ENCODE measurements around the gene NKX2-4.
"Not testable (repeated sequence)": the region's sequence is repeated elsewhere in the genome, so short reads cannot be mapped to it uniquely, and the experiment has no call there.

The NKX2-4 gene

DNA sequence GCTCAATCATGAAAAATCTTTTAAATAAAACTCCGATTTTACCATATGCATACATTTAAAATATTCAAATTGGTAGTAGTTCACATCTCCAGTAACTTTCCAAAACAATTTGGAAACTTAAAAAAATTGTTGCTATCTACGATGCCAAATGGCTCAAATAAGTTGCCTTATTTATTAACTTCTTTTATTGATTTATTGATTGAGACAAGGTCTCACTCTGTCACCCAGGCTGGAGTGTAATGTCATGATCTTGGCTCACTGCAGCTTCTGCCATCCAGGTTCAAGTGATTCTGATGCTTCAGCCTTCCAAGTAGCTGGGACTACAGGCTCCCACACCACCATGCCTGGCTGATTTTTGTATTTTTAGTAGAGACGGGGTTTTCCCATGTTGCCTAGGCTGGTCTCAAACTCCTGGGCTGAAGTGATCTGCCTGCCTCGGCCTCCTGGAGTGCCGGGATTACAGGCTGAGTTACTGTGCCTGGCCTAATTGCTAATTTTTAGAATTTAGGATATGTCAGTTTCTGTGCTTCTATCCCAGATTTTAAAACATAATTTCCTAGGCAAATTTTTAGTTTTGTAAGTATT, 12.9 kb downstream of the NKX2-4 start:
- Histone ChIP-seq H3K4me3 (ENCODE audit: low read length in 2 of 2) (no peak overlapping the region), H3K9me3 (ENCODE audit: control insufficient read depth in 2 of 2, low read length in 2 of 2) (no peaks in the 10 kb centered on the region), H3K4me1 (ENCODE audit: control insufficient read depth, insufficient read depth, low read length) (no peaks in the 10 kb centered on the region), H3K9ac (ENCODE audit: low read length in 2 of 2) (no peak overlapping the region), H3K36me3 (ENCODE audit: control insufficient read depth in 2 of 2, insufficient read depth in 2 of 2, low read length in 2 of 2) (peaks cover 9 to 46% of the 10 kb centered on the region in 2 donors), H3K27me3 (ENCODE audit: control insufficient read depth in 1 of 2, insufficient read depth in 2 of 2, low read length in 2 of 2) (no peaks in the 10 kb centered on the region), H3K27ac (ENCODE audit: low read length) (no peak overlapping the region)

DNA sequence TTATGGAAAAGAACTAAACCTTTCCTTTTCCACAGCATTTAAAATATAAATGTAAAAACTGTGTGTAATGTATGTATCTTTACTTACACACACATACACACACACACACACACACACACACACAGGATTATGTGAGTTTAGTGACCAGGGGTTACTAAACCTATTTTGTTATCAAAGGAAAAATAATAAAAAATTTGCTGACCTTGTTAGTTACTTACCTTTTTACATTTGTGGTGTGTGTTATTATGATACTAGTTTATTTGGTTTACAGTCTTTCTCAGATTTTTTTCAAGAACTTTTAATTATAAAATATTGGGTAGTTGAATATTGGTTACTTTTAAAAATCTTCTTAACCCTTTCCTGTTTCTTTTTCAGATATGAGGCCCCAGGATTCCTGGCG, 15.7 kb downstream of the NKX2-4 start:
- peaks cover 8 to 26% of the 10 kb centered on the region in 2 donors for H3K36me3 ChIP-seq (ENCODE audit: control insufficient read depth in 2 of 2, insufficient read depth in 2 of 2, low read length in 2 of 2)
- no peak overlapping the region for H3K4me3 ChIP-seq (ENCODE audit: low read length in 2 of 2)
- H3K27me3 ChIP-seq (ENCODE audit: control insufficient read depth in 1 of 2, insufficient read depth in 2 of 2, low read length in 2 of 2), result no peaks in the 10 kb centered on the region
- H3K9ac ChIP-seq (ENCODE audit: low read length in 2 of 2), result no peak overlapping the region
- H3K27ac ChIP-seq (ENCODE audit: low read length), result no peak overlapping the region
- H3K9me3 ChIP-seq (ENCODE audit: control insufficient read depth in 2 of 2, low read length in 2 of 2), result no peaks in the 10 kb centered on the region
- H3K4me1 ChIP-seq (ENCODE audit: control insufficient read depth, insufficient read depth, low read length), result no peaks in the 10 kb centered on the region

GRCh38 chr20:21380711-21381110, 16.6 kb downstream of the NKX2-4 start:
- H3K27me3 ChIP-seq (ENCODE audit: control insufficient read depth in 1 of 2, insufficient read depth in 2 of 2, low read length in 2 of 2), result no peaks in the 10 kb centered on the region
- H3K4me1 ChIP-seq (ENCODE audit: control insufficient read depth, insufficient read depth, low read length), result no peaks in the 10 kb centered on the region
- no peaks in the 10 kb centered on the region for H3K9me3 ChIP-seq (ENCODE audit: control insufficient read depth in 2 of 2, low read length in 2 of 2)
- H3K4me3 ChIP-seq (ENCODE audit: low read length in 2 of 2), result no peak overlapping the region
- peaks cover 6 to 18% of the 10 kb centered on the region in 2 donors for H3K36me3 ChIP-seq (ENCODE audit: control insufficient read depth in 2 of 2, insufficient read depth in 2 of 2, low read length in 2 of 2)
- no peak overlapping the region for H3K27ac ChIP-seq (ENCODE audit: low read length)
- no peak overlapping the region for H3K9ac ChIP-seq (ENCODE audit: low read length in 2 of 2)

GRCh38 chr20:21378259-21378658, 19.1 kb downstream of the NKX2-4 start:
- H3K9me3 ChIP-seq (ENCODE audit: control insufficient read depth in 2 of 2, low read length in 2 of 2), result no peaks in the 10 kb centered on the region
- H3K27ac ChIP-seq (ENCODE audit: low read length), result no peak overlapping the region
- no peaks in the 10 kb centered on the region for H3K27me3 ChIP-seq (ENCODE audit: control insufficient read depth in 1 of 2, insufficient read depth in 2 of 2, low read length in 2 of 2)
- peaks cover 6 to 14% of the 10 kb centered on the region in 2 donors for H3K36me3 ChIP-seq (ENCODE audit: control insufficient read depth in 2 of 2, insufficient read depth in 2 of 2, low read length in 2 of 2)
- H3K9ac ChIP-seq (ENCODE audit: low read length in 2 of 2), result no peak overlapping the region
- H3K4me1 ChIP-seq (ENCODE audit: control insufficient read depth, insufficient read depth, low read length), result no peaks in the 10 kb centered on the region
- no peak overlapping the region for H3K4me3 ChIP-seq (ENCODE audit: low read length in 2 of 2)

GRCh38 chr20:21377701-21378100, 19.6 kb downstream of the NKX2-4 start:
- Histone ChIP-seq H3K27me3 (ENCODE audit: control insufficient read depth in 1 of 2, insufficient read depth in 2 of 2, low read length in 2 of 2) (no peaks in the 10 kb centered on the region), H3K4me3 (ENCODE audit: low read length in 2 of 2) (no peak overlapping the region), H3K27ac (ENCODE audit: low read length) (no peak overlapping the region), H3K36me3 (ENCODE audit: control insufficient read depth in 2 of 2, insufficient read depth in 2 of 2, low read length in 2 of 2) (peaks cover 6 to 11% of the 10 kb centered on the region in 2 donors), H3K4me1 (ENCODE audit: control insufficient read depth, insufficient read depth, low read length) (no peaks in the 10 kb centered on the region), H3K9ac (ENCODE audit: low read length in 2 of 2) (no peak overlapping the region), H3K9me3 (ENCODE audit: control insufficient read depth in 2 of 2, low read length in 2 of 2) (no peaks in the 10 kb centered on the region)

DNA sequence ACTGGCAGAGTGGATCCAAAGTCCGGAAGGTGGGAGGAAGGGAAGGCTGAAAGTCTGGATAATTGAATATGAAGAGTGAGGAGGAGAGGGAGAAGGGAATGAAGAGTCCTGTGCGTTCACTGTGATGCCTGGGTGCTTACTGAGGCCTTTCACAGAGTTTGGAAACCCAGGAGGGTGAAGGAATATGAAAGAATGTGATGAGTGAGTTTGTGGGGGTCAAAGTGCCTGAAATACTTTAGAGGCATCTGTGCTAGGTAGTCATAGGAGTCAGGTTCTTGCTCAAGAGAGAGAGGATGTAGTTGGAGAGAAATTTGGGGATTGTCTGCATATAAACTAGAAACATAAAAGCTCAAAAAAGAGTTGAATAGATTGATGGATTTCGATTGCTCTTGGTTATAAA, 20.7 kb downstream of the NKX2-4 start:
- no peaks in the 10 kb centered on the region for H3K4me1 ChIP-seq (ENCODE audit: control insufficient read depth, insufficient read depth, low read length)

GRCh38 chr20:21373436-21373835, 23.9 kb downstream of the NKX2-4 start:
- Histone ChIP-seq H3K4me1 (ENCODE audit: control insufficient read depth, insufficient read depth, low read length) (no peaks in the 10 kb centered on the region), H3K27me3 (ENCODE audit: control insufficient read depth in 1 of 2, insufficient read depth in 2 of 2, low read length in 2 of 2) (no peaks in the 10 kb centered on the region), H3K36me3 (ENCODE audit: control insufficient read depth in 2 of 2, insufficient read depth in 2 of 2, low read length in 2 of 2) (peaks cover 8 to 17% of the 10 kb centered on the region in 2 donors), H3K4me3 (ENCODE audit: low read length in 2 of 2) (no peak overlapping the region), H3K9me3 (ENCODE audit: control insufficient read depth in 2 of 2, low read length in 2 of 2) (no peaks in the 10 kb centered on the region), H3K9ac (ENCODE audit: low read length in 2 of 2) (no peak overlapping the region), H3K27ac (ENCODE audit: low read length) (no peak overlapping the region)

More for the DNA sequence above, 20.7 kb downstream of the NKX2-4 start:
- no peak overlapping the region for H3K9ac ChIP-seq (ENCODE audit: low read length in 2 of 2)
- H3K9me3 ChIP-seq (ENCODE audit: control insufficient read depth in 2 of 2, low read length in 2 of 2), result no peaks in the 10 kb centered on the region
- H3K4me3 ChIP-seq (ENCODE audit: low read length in 2 of 2), result no peak overlapping the region
- peaks cover 5 to 6% of the 10 kb centered on the region in 2 donors for H3K36me3 ChIP-seq (ENCODE audit: control insufficient read depth in 2 of 2, insufficient read depth in 2 of 2, low read length in 2 of 2)
- H3K27ac ChIP-seq (ENCODE audit: low read length), result no peak overlapping the region
- H3K27me3 ChIP-seq (ENCODE audit: control insufficient read depth in 1 of 2, insufficient read depth in 2 of 2, low read length in 2 of 2), result no peaks in the 10 kb centered on the region

DNA sequence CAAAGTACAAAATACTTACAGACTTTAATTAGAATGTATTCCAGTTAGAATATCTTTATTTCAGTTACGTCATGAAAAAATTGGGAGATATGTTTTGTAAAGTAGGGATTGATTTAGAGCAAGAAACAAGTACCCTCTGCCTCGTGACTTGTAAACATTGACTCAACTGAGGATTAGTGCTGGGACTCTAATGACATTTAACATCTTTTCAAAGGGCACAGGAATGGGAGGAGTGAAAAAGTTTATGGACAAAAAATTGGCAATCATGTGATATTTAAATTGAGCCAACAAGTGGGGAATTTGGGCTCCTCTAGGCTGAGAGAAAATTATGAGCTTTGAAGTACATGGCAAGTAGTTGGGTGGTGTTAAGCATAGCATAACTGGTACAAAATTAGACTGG, 25.3 kb downstream of the NKX2-4 start:
- Histone ChIP-seq H3K4me3 (ENCODE audit: low read length in 2 of 2) (no peak overlapping the region), H3K27me3 (ENCODE audit: control insufficient read depth in 1 of 2, insufficient read depth in 2 of 2, low read length in 2 of 2) (no peaks in the 10 kb centered on the region), H3K4me1 (ENCODE audit: control insufficient read depth, insufficient read depth, low read length) (no peaks in the 10 kb centered on the region), H3K36me3 (ENCODE audit: control insufficient read depth in 2 of 2, insufficient read depth in 2 of 2, low read length in 2 of 2) (peaks cover 8 to 14% of the 10 kb centered on the region in 2 donors), H3K9me3 (ENCODE audit: control insufficient read depth in 2 of 2, low read length in 2 of 2) (no peaks in the 10 kb centered on the region), H3K9ac (ENCODE audit: low read length in 2 of 2) (no peak overlapping the region), H3K27ac (ENCODE audit: low read length) (no peak overlapping the region)

GRCh38 chr20:21371193-21371592, 26.1 kb downstream of the NKX2-4 start:
- no peak overlapping the region for H3K27ac ChIP-seq (ENCODE audit: low read length)
- no peak overlapping the region for H3K9ac ChIP-seq (ENCODE audit: low read length in 2 of 2)
- peaks cover 8 to 18% of the 10 kb centered on the region in 2 donors for H3K36me3 ChIP-seq (ENCODE audit: control insufficient read depth in 2 of 2, insufficient read depth in 2 of 2, low read length in 2 of 2)
- H3K27me3 ChIP-seq (ENCODE audit: control insufficient read depth in 1 of 2, insufficient read depth in 2 of 2, low read length in 2 of 2), result no peaks in the 10 kb centered on the region
- H3K9me3 ChIP-seq (ENCODE audit: control insufficient read depth in 2 of 2, low read length in 2 of 2), result no peaks in the 10 kb centered on the region
- H3K4me3 ChIP-seq (ENCODE audit: low read length in 2 of 2), result no peak overlapping the region
- no peaks in the 10 kb centered on the region for H3K4me1 ChIP-seq (ENCODE audit: control insufficient read depth, insufficient read depth, low read length)

- Histone ChIP-seq H3K4me3 (ENCODE audit: low read length in 2 of 2) (no peak overlapping the region), H3K9me3 (ENCODE audit: control insufficient read depth in 2 of 2, low read length in 2 of 2) (no peaks in the 10 kb centered on the region), H3K27ac (ENCODE audit: low read length) (no peak overlapping the region), H3K27me3 (ENCODE audit: control insufficient read depth in 1 of 2, insufficient read depth in 2 of 2, low read length in 2 of 2) (no peaks in the 10 kb centered on the region), H3K4me1 (ENCODE audit: control insufficient read depth, insufficient read depth, low read length) (no peaks in the 10 kb centered on the region), H3K36me3 (ENCODE audit: control insufficient read depth in 2 of 2, insufficient read depth in 2 of 2, low read length in 2 of 2) (peaks cover 8 to 27% of the 10 kb centered on the region in 2 donors), H3K9ac (ENCODE audit: low read length in 2 of 2) (no peak overlapping the region)
These were observed 28.5 kb downstream of the NKX2-4 start for GRCh38 chr20:21368791-21369190.

DNA sequence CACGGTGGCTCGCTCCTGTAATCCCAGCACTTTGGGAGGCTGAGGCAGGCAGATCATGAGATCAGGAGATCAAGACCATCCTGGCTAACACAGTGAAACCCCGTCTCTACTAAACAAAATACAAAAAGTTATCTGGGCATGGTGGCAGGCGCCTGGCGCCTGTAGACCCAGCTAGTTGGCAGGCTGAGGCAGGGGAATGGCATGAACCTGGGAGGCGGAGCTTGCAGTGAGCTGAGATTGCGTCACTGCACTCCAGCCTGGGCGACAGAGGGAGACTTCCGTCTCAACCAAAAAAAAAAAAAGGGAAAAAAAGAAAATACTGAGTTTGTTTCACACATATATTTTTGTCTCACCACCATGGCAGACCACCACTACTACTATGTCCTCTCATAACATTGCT, 31.1 kb downstream of the NKX2-4 start:
- peaks cover 16 to 37% of the 10 kb centered on the region in 2 donors for H3K36me3 ChIP-seq (ENCODE audit: control insufficient read depth in 2 of 2, insufficient read depth in 2 of 2, low read length in 2 of 2)
- H3K27ac ChIP-seq (ENCODE audit: low read length); H3K9ac ChIP-seq (ENCODE audit: low read length in 2 of 2); H3K9me3 ChIP-seq (ENCODE audit: control insufficient read depth in 2 of 2, low read length in 2 of 2); H3K27me3 ChIP-seq (ENCODE audit: control insufficient read depth in 1 of 2, insufficient read depth in 2 of 2, low read length in 2 of 2); H3K4me1 ChIP-seq (ENCODE audit: control insufficient read depth, insufficient read depth, low read length); H3K4me3 ChIP-seq (ENCODE audit: low read length in 2 of 2): not testable (repeated sequence)

Data from stomach smooth muscle (tissue), 2 donors.